Lung (tissue), 16 donors: ENCODE measurements around the gene CST8. TPM values are rescaled to one million over a fixed set of nuclear protein-coding genes. Genes with fewer than 3 reads are reported as not detected.

Source experiments
- ATAC-seq: fragments of 200-7000 bp; cut with Tn5 transposase; one replicate; pipeline ENCODE4 v1.9.1; 2020; ENCODE audit warnings: moderate number of reproducible peaks; ENCODE audit not compliant: insufficient read depth, low FRiP score
- DNase-seq, 3 donors: peaks; one replicate each; pipeline ENCODE4 v3.0.0-alpha.2; 2013 to 2017
- H3K27ac ChIP-seq, 2 donors: one replicate each; pipeline ENCODE4 v1.5.1; 2013; ENCODE audit warnings: mild to moderate bottlenecking in 2 of 2, moderate library complexity in 2 of 2, control low read depth in 1 of 2, inconsistent platforms in 1 of 2, low read depth in 1 of 2, low read length in 1 of 2
- H3K27me3 ChIP-seq, 3 donors: one replicate each; pipeline ENCODE4 v1.5.1; 2013; ENCODE audit warnings: low read length in 2 of 3; ENCODE audit not compliant: control insufficient read depth in 3 of 3, insufficient read depth in 3 of 3
- H3K36me3 ChIP-seq, 4 donors: one replicate each; pipeline ENCODE4 v1.5.1; 2013; ENCODE audit warnings: low read length in 4 of 4, mild to moderate bottlenecking in 1 of 4, moderate library complexity in 1 of 4; ENCODE audit not compliant: control insufficient read depth in 4 of 4, insufficient read depth in 4 of 4
- H3K4me1 ChIP-seq, 5 donors: one replicate each; pipeline ENCODE4 v1.5.1; 2013; ENCODE audit warnings: low read length in 5 of 5, mild to moderate bottlenecking in 2 of 5, moderate library complexity in 1 of 5; ENCODE audit not compliant: control insufficient read depth in 5 of 5, insufficient read depth in 5 of 5
- H3K4me3 ChIP-seq: one replicate; pipeline ENCODE4 v1.5.1; 2013; ENCODE audit warnings: mild to moderate bottlenecking, control low read depth, moderate library complexity
- H3K9ac ChIP-seq, 2 donors: one replicate each; pipeline ENCODE4 v1.5.1; 2013; ENCODE audit warnings: low read length in 2 of 2, control low read depth in 1 of 2; ENCODE audit not compliant: insufficient read depth in 1 of 2
- H3K9me3 ChIP-seq, 4 donors: one replicate each; pipeline ENCODE4 v1.5.1; 2013; ENCODE audit warnings: low read length in 3 of 4, mild to moderate bottlenecking in 1 of 4, moderate library complexity in 1 of 4; ENCODE audit not compliant: control insufficient read depth in 4 of 4, insufficient read depth in 3 of 4
- CTCF ChIP-seq: IDR thresholded peaks from 2 replicates; pipeline ENCODE4 v1.5.1; 2012; ENCODE audit warnings: mild to moderate bottlenecking; ENCODE audit errors: control extremely low read depth, extremely low read depth
- WGBS, 2 donors: extraction: QIAGEN DNeasy Blood & Tissue Kit; methylation state at CpG; one replicate each; pipeline ENCODE4 v1.1.7; 2013; 5-methylcytosine and 5-hydroxymethylcytosine counted together
- long read RNA-seq, 5 donors: transcript quantifications; one replicate each; lab custom pipeline, GENCODE V29; 2026
- polyA plus RNA-seq, 2 donors: library from polyadenylated mRNA; stranded (reverse); fragments of 200-250 nt; gene quantifications; one replicate each; pipeline ENCODE4 v1.2.1, GENCODE V29; 2013
- total RNA-seq, 2 donors: library from RNA; depleted of rRNA in 1 of 2; stranded (reverse); fragments of >200 nt in 1 of 2; gene quantifications; one replicate each; pipeline ENCODE4 v1.2.1, GENCODE V29; 2014 to 2021
- donor health status: control.
- donor health status: control.
- donor health status: Bipolar disorder and iron deficiency.
- donor health status: healthy.
- donor health status: DM: yes; HTN: yes; CAD: no.

CST8 gene
- total RNA-seq (not detected), polyA plus RNA-seq (not detected)
- long read RNA-seq, donor 1: 0 reads
- long read RNA-seq, donor 2: 0 reads
- long read RNA-seq, donor 3: 0 reads
- long read RNA-seq, donor 4: 0 reads
- long read RNA-seq, donor 5: 0 reads

GRCh38 chr20:23490817-23491216, at the start of gene CST8:
Gene CST8 (plus strand): TSS chr20:23491117. CDS start chr20:23491668, 551 bp downstream.
- Histone ChIP-seq H3K27ac (no peak within 1 kb of the TSS), H3K36me3 (no peaks in the 10 kb centered on the region), H3K9ac (no peak within 1 kb of the TSS), H3K4me3 (no peak within 1 kb of the TSS), H3K4me1 (no peaks in the 10 kb centered on the region), H3K9me3 (peaks cover 0 to 2% (median 0%) of the 10 kb centered on the region in 4 donors), H3K27me3 (no peaks in the 10 kb centered on the region)
- ATAC-seq: no peak
- WGBS, 2 donors: 88 to 94% methylated on average over 5 of the region's 5 CpGs
- no peak for TF ChIP-seq CTCF
- DNase-seq: no peak

GRCh38 chr20:23441850-23442313, 49.0 kb upstream of the CST8 start:
- Histone ChIP-seq H3K4me1 (peaks cover 0 to under 1% (median 0%) of the 10 kb centered on the region in 5 donors), H3K4me3 (no peak overlapping the region), H3K27ac (no peak overlapping the region), H3K27me3 (peaks cover 0 to 2% (median 0%) of the 10 kb centered on the region in 3 donors), H3K9me3 (no peaks in the 10 kb centered on the region), H3K9ac (no peak overlapping the region), H3K36me3 (no peaks in the 10 kb centered on the region)
- peak; percentile 55 for TF ChIP-seq CTCF
- DNase-seq (peak; percentile 67 to 81 (median 78)), ATAC-seq (peak; percentile 66)
- 23 to 24% methylated on average over 8 of the region's 8 CpGs for WGBS, 2 donors

GRCh38 chr20:23442436-23442835, 48.5 kb upstream of the CST8 start:
- no peak for TF ChIP-seq CTCF
- Histone ChIP-seq H3K27ac (no peak overlapping the region), H3K9me3 (no peaks in the 10 kb centered on the region), H3K4me3 (no peak overlapping the region), H3K36me3 (no peaks in the 10 kb centered on the region), H3K27me3 (peaks cover 0 to 2% (median 0%) of the 10 kb centered on the region in 3 donors), H3K4me1 (no peaks in the 10 kb centered on the region), H3K9ac (no peak overlapping the region)
- 88 to 89% methylated on average over 5 of the region's 5 CpGs for WGBS, 2 donors
- ATAC-seq: no peak
- DNase-seq: no peak

- DNase-seq: no peak
Observed at GRCh38 chr20:23444859-23445258, 46.1 kb upstream of the CST8 start.

More at GRCh38 chr20:23444859-23445258, 46.1 kb upstream of the CST8 start:
- TF ChIP-seq CTCF: no peak
- peaks cover 0 to 2% (median 0%) of the 10 kb centered on the region in 3 donors for H3K27me3 ChIP-seq
- no peaks in the 10 kb centered on the region for H3K36me3 ChIP-seq
- ATAC-seq: no peak
- H3K27ac ChIP-seq: no peak overlapping the region
- no peaks in the 10 kb centered on the region for H3K9me3 ChIP-seq
- H3K4me3 ChIP-seq: no peak overlapping the region
- 91 to 92% methylated on average over 4 of the region's 4 CpGs for WGBS, 2 donors
- no peaks in the 10 kb centered on the region for H3K4me1 ChIP-seq
- no peak overlapping the region for H3K9ac ChIP-seq
